H1 (cell line): ENCODE measurements around the gene ARNT2.

ENCODE experiments used
- CEBPB ChIP-seq: IDR thresholded peaks from 2 replicates; pipeline ENCODE4 v1.6.1; 2012; ENCODE audit warnings: low read depth, low read length
- GTF2F1 ChIP-seq: IDR thresholded peaks from 2 replicates; pipeline ENCODE4 v1.6.1; 2012; ENCODE audit warnings: low read depth, low read length, improper control_type of control experiment, borderline replicate concordance
- KDM5A ChIP-seq: fragments of 200-600 bp; IDR thresholded peaks from 2 replicates; pipeline ENCODE4 v1.7.1; 2012; ENCODE audit warnings: mild to moderate bottlenecking, low read length, inconsistent platforms, mixed read lengths
- TF ChIP-seq, protein P1 (sequence below), 3 experiments: IDR thresholded peaks; 1 replicate in 2 of 3; 2 replicates in 1 of 3; pipeline versions ENCODE4 v1.5.1 to v1.6.1; 2011; ENCODE audit warnings: low read length in 3 of 3, mild to moderate bottlenecking in 3 of 3, inconsistent platforms in 2 of 3, low read depth in 1 of 3, moderate library complexity in 1 of 3; ENCODE audit not compliant: insufficient read depth in 1 of 3; ENCODE audit errors: control extremely low read depth in 1 of 3
- TF ChIP-seq, protein P2 (sequence below): IDR thresholded peaks from 2 replicates; pipeline ENCODE4 v1.6.1; 2012; ENCODE audit warnings: inconsistent platforms
- TF ChIP-seq, protein P3 (sequence below): fragments of 300-600 bp; sonication (generic); IDR thresholded peaks from 2 replicates; pipeline ENCODE4 v1.7.1; 2012; ENCODE audit warnings: low read length, moderate library complexity, mild to moderate bottlenecking, inconsistent platforms; ENCODE audit not compliant: insufficient replicate concordance

DNA sequence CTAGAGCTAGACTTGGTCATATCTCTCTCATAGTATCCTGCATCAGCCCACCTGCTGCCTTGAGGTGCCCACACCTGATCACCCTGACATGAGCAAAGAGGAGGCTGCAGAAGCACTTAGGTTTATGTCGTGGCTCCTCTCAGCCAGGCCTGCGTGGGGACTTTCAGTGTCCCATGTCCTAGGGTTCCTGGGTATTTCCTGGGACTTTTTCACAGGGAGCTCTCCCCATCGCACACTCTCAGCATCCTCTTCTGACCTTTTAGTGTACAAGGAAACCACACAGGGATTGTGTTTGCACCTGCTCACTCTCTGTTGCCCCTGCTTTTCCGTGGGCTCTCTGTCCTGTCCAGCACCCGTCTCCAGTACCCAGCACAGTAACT is 61.4 kb downstream of the ARNT2 start:
- TF ChIP-seq GTF2F1 (no peak), KDM5A (no peak), CEBPB (no peak)
- TF ChIP-seq, protein P1, sequence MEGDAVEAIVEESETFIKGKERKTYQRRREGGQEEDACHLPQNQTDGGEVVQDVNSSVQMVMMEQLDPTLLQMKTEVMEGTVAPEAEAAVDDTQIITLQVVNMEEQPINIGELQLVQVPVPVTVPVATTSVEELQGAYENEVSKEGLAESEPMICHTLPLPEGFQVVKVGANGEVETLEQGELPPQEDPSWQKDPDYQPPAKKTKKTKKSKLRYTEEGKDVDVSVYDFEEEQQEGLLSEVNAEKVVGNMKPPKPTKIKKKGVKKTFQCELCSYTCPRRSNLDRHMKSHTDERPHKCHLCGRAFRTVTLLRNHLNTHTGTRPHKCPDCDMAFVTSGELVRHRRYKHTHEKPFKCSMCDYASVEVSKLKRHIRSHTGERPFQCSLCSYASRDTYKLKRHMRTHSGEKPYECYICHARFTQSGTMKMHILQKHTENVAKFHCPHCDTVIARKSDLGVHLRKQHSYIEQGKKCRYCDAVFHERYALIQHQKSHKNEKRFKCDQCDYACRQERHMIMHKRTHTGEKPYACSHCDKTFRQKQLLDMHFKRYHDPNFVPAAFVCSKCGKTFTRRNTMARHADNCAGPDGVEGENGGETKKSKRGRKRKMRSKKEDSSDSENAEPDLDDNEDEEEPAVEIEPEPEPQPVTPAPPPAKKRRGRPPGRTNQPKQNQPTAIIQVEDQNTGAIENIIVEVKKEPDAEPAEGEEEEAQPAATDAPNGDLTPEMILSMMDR (IDR thresholded peaks at IDR 0.05; ENCODE audit: control extremely low read depth in 1 of 3, insufficient read depth in 1 of 3, low read depth in 1 of 3, low read length in 3 of 3) = no peak
- TF ChIP-seq, protein P2, sequence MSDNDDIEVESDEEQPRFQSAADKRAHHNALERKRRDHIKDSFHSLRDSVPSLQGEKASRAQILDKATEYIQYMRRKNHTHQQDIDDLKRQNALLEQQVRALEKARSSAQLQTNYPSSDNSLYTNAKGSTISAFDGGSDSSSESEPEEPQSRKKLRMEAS = no peak
- TF ChIP-seq, protein P3, sequence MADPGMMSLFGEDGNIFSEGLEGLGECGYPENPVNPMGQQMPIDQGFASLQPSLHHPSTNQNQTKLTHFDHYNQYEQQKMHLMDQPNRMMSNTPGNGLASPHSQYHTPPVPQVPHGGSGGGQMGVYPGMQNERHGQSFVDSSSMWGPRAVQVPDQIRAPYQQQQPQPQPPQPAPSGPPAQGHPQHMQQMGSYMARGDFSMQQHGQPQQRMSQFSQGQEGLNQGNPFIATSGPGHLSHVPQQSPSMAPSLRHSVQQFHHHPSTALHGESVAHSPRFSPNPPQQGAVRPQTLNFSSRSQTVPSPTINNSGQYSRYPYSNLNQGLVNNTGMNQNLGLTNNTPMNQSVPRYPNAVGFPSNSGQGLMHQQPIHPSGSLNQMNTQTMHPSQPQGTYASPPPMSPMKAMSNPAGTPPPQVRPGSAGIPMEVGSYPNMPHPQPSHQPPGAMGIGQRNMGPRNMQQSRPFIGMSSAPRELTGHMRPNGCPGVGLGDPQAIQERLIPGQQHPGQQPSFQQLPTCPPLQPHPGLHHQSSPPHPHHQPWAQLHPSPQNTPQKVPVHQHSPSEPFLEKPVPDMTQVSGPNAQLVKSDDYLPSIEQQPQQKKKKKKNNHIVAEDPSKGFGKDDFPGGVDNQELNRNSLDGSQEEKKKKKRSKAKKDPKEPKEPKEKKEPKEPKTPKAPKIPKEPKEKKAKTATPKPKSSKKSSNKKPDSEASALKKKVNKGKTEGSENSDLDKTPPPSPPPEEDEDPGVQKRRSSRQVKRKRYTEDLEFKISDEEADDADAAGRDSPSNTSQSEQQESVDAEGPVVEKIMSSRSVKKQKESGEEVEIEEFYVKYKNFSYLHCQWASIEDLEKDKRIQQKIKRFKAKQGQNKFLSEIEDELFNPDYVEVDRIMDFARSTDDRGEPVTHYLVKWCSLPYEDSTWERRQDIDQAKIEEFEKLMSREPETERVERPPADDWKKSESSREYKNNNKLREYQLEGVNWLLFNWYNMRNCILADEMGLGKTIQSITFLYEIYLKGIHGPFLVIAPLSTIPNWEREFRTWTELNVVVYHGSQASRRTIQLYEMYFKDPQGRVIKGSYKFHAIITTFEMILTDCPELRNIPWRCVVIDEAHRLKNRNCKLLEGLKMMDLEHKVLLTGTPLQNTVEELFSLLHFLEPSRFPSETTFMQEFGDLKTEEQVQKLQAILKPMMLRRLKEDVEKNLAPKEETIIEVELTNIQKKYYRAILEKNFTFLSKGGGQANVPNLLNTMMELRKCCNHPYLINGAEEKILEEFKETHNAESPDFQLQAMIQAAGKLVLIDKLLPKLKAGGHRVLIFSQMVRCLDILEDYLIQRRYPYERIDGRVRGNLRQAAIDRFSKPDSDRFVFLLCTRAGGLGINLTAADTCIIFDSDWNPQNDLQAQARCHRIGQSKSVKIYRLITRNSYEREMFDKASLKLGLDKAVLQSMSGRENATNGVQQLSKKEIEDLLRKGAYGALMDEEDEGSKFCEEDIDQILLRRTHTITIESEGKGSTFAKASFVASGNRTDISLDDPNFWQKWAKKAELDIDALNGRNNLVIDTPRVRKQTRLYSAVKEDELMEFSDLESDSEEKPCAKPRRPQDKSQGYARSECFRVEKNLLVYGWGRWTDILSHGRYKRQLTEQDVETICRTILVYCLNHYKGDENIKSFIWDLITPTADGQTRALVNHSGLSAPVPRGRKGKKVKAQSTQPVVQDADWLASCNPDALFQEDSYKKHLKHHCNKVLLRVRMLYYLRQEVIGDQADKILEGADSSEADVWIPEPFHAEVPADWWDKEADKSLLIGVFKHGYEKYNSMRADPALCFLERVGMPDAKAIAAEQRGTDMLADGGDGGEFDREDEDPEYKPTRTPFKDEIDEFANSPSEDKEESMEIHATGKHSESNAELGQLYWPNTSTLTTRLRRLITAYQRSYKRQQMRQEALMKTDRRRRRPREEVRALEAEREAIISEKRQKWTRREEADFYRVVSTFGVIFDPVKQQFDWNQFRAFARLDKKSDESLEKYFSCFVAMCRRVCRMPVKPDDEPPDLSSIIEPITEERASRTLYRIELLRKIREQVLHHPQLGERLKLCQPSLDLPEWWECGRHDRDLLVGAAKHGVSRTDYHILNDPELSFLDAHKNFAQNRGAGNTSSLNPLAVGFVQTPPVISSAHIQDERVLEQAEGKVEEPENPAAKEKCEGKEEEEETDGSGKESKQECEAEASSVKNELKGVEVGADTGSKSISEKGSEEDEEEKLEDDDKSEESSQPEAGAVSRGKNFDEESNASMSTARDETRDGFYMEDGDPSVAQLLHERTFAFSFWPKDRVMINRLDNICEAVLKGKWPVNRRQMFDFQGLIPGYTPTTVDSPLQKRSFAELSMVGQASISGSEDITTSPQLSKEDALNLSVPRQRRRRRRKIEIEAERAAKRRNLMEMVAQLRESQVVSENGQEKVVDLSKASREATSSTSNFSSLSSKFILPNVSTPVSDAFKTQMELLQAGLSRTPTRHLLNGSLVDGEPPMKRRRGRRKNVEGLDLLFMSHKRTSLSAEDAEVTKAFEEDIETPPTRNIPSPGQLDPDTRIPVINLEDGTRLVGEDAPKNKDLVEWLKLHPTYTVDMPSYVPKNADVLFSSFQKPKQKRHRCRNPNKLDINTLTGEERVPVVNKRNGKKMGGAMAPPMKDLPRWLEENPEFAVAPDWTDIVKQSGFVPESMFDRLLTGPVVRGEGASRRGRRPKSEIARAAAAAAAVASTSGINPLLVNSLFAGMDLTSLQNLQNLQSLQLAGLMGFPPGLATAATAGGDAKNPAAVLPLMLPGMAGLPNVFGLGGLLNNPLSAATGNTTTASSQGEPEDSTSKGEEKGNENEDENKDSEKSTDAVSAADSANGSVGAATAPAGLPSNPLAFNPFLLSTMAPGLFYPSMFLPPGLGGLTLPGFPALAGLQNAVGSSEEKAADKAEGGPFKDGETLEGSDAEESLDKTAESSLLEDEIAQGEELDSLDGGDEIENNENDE = no peak
